Right atrium auricular region (tissue), 2 donors: Measurements from ENCODE around the gene GARIN5A. TPM values are rescaled to one million over a fixed set of nuclear protein-coding genes. Genes with fewer than 3 reads are reported as not detected.
A peak's percentile ranks its signal among the peaks of the same experiment; 100 is the strongest.

Experiments used
- DNase-seq: peaks from one replicate; pipeline ENCODE4 v3.0.0-alpha.2; 2019; ENCODE audit warnings: low spot score
- H3K27ac ChIP-seq, 2 donors: fragments of 200-600 bp; sonication (generic); 1 replicate in 1 of 2; 2 replicates in 1 of 2; pipeline ENCODE4 v1.5.1; 2016 to 2019
- H3K27me3 ChIP-seq, 2 donors: fragments of 200-600 bp; sonication (generic); one replicate each; pipeline versions ENCODE4 v1.5.1 to v1.6.0; 2017 to 2019
- H3K36me3 ChIP-seq: fragments of 200-600 bp; sonication (generic); one replicate; pipeline ENCODE4 v1.5.1; 2016
- H3K4me1 ChIP-seq, 2 donors: fragments of 200-600 bp; sonication (generic); one replicate each; pipeline versions ENCODE4 v1.5.1 to v1.6.0; 2017 to 2019
- H3K4me3 ChIP-seq, 2 donors: fragments of 200-600 bp; sonication (generic); 1 replicate in 1 of 2; 2 replicates in 1 of 2; pipeline ENCODE4 v1.5.1; 2017 to 2019; ENCODE audit warnings: mild to moderate bottlenecking in 1 of 2, moderate library complexity in 1 of 2
- H3K9me3 ChIP-seq, 2 donors: fragments of 200-600 bp; sonication (generic); one replicate each; pipeline ENCODE4 v1.5.1; 2019
- CTCF ChIP-seq, 2 donors: fragments of 200-600 bp; sonication (generic); IDR thresholded peaks; one replicate each; pipeline ENCODE4 v1.5.1; 2019; ENCODE audit warnings: antibody characterized with exemption in 2 of 2
- total RNA-seq, 2 donors: library from RNA; depleted of rRNA; stranded (reverse); fragments of >200 nt; gene quantifications; one replicate each; pipeline ENCODE4 v1.1.0, GENCODE V29; 2016

Gene GARIN5A
- total RNA-seq, 2 donors from 2014 or later: 1.4 to 2.3 TPM

GRCh38 chr19:50510121-50510670, 33.5 kb upstream of the GARIN5A start:
- Histone ChIP-seq H3K9me3 (no peaks in the 10 kb centered on the region), H3K27me3 (no peaks in the 10 kb centered on the region), H3K4me1 (peaks cover 0 to 27% of the 10 kb centered on the region in 2 donors), H3K4me3 (peak overlapping the region; percentile 63 to 71), H3K27ac (peak overlapping the region; percentile 72 to 79), H3K36me3 (no peaks in the 10 kb centered on the region)
- no peak for DNase-seq
- no peak for TF ChIP-seq CTCF (IDR thresholded peaks at IDR 0.05)

- no peak for DNase-seq
- Histone ChIP-seq H3K4me1 (peaks cover 0 to 27% of the 10 kb centered on the region in 2 donors), H3K9me3 (no peaks in the 10 kb centered on the region), H3K27ac (peak overlapping the region in 1 of 2 donors; percentile 58), H3K4me3 (no peak overlapping the region), H3K27me3 (no peaks in the 10 kb centered on the region), H3K36me3 (no peaks in the 10 kb centered on the region)
- no peak for TF ChIP-seq CTCF (IDR thresholded peaks at IDR 0.05)
These were observed 32.7 kb upstream of the GARIN5A start for GRCh38 chr19:50509366-50509765.

- Histone ChIP-seq H3K27me3 (no peaks in the 10 kb centered on the region), H3K4me3 (no peak overlapping the region), H3K36me3 (no peaks in the 10 kb centered on the region), H3K27ac (peak overlapping the region; percentile 53 to 58), H3K4me1 (peaks cover 0 to 27% of the 10 kb centered on the region in 2 donors), H3K9me3 (no peaks in the 10 kb centered on the region)
- no peak for DNase-seq
- TF ChIP-seq CTCF (IDR thresholded peaks at IDR 0.05): no peak
These were observed 32.2 kb upstream of the GARIN5A start for GRCh38 chr19:50508843-50509190.

- Histone ChIP-seq H3K27ac (no peak overlapping the region), H3K27me3 (no peaks in the 10 kb centered on the region), H3K4me1 (peaks cover 0 to 27% of the 10 kb centered on the region in 2 donors), H3K36me3 (no peaks in the 10 kb centered on the region), H3K4me3 (no peak overlapping the region), H3K9me3 (no peaks in the 10 kb centered on the region)
- TF ChIP-seq CTCF (IDR thresholded peaks at IDR 0.05): no peak
- DNase-seq: no peak
These were observed 30.7 kb upstream of the GARIN5A start for GRCh38 chr19:50507376-50507775.

GRCh38 chr19:50506700-50507099, 30.1 kb upstream of the GARIN5A start:
- Histone ChIP-seq H3K27me3 (no peaks in the 10 kb centered on the region), H3K9me3 (no peaks in the 10 kb centered on the region), H3K4me1 (peaks cover 0 to 27% of the 10 kb centered on the region in 2 donors), H3K36me3 (no peaks in the 10 kb centered on the region), H3K27ac (no peak overlapping the region), H3K4me3 (no peak overlapping the region)
- no peak for DNase-seq
- no peak for TF ChIP-seq CTCF (IDR thresholded peaks at IDR 0.05)
